HG03521 (cell line): Measurements from ENCODE around the gene USP10.

Source experiments
- ATAC-seq: cut with Tn5 transposase; IDR thresholded peaks from one replicate; pipeline ENCODE4 v1.9.1; 2021; ENCODE audit warnings: mild to moderate bottlenecking, moderate library complexity; ENCODE audit not compliant: unreplicated experiment

The USP10 gene

GRCh38 chr16:84820305-84820684 is 120.5 kb downstream of the USP10 start:
- ATAC-seq: no peak

- no peak for ATAC-seq
These were observed 121.0 kb downstream of the USP10 start for GRCh38 chr16:84820771-84821170.

GRCh38 chr16:84821179-84821578 is 121.4 kb downstream of the USP10 start:
- no peak for ATAC-seq

- no peak for ATAC-seq
These were observed 122.2 kb downstream of the USP10 start for GRCh38 chr16:84821728-84822689.

- no peak for ATAC-seq
These were observed 123.2 kb downstream of the USP10 start for GRCh38 chr16:84822990-84823389.

- no peak for ATAC-seq
These were observed 123.7 kb downstream of the USP10 start for GRCh38 chr16:84823484-84823883.

- ATAC-seq: no peak
These were observed 124.1 kb downstream of the USP10 start for GRCh38 chr16:84823926-84824325.

GRCh38 chr16:84825896-84826557 is 126.2 kb downstream of the USP10 start:
- ATAC-seq: no peak

GRCh38 chr16:84826558-84826941 is 126.8 kb downstream of the USP10 start:
- no peak for ATAC-seq

GRCh38 chr16:84827131-84827574 is 127.4 kb downstream of the USP10 start:
- ATAC-seq: no peak

GRCh38 chr16:84827897-84828296 is 128.1 kb downstream of the USP10 start:
- no peak for ATAC-seq

- ATAC-seq: no peak
These were observed 128.5 kb downstream of the USP10 start for GRCh38 chr16:84828322-84828721.
